Upper lobe of right lung (tissue), 1 donor: ENCODE results near the gene PTPRG. TPM values are rescaled to one million over a fixed set of nuclear protein-coding genes. Genes with fewer than 3 reads are reported as not detected.

Experiments
- ATAC-seq: fragments of 200-7000 bp; cut with Tn5 transposase; one replicate; pipeline ENCODE4 v1.9.1; 2020; ENCODE audit warnings: mild to moderate bottlenecking, moderate library complexity
- DNase-seq: peaks from one replicate; pipeline ENCODE4 v3.0.0-alpha.2; 2020
- H3K27ac ChIP-seq: fragments of 200-600 bp; one replicate; pipeline ENCODE4 v1.8.0; 2022
- H3K27me3 ChIP-seq: fragments of 200-600 bp; one replicate; pipeline ENCODE4 v1.8.0; 2022; ENCODE audit warnings: mild to moderate bottlenecking
- H3K36me3 ChIP-seq: fragments of 200-600 bp; one replicate; pipeline ENCODE4 v1.8.0; 2022
- H3K4me1 ChIP-seq: fragments of 200-600 bp; one replicate; pipeline ENCODE4 v1.8.0; 2022
- H3K4me3 ChIP-seq: fragments of 200-600 bp; one replicate; pipeline ENCODE4 v1.8.0; 2022; ENCODE audit warnings: mild to moderate bottlenecking
- H3K9me3 ChIP-seq: fragments of 200-600 bp; one replicate; pipeline ENCODE4 v1.8.0; 2022
- CTCF ChIP-seq: fragments of 200-600 bp; IDR thresholded peaks from one replicate; pipeline ENCODE4 v1.8.0; 2022; ENCODE audit warnings: antibody characterized with exemption
- intact Hi-C: fragments of 100-400 bp; cut with DNase I; formaldehyde crosslinking; loops from one replicate; pipeline ENCODE4 v1.11.0; 2022
- total RNA-seq: library from RNA; stranded (reverse); fragmentation: NEBNext Ultra II Directional; extraction: Animal tissue kit (Norgen Biotek cat#: 25700); gene quantifications from one replicate; pipeline ENCODE4 v1.2.1, GENCODE V29; 2021
- donor health status: DM: no; HTN: yes; CAD: no; lungs with severe emphysema.

PTPRG gene
- total RNA-seq, 1 donor from 2014 or later, result 86.7 TPM

GRCh38 chr3:62178032-62178431, 616.7 kb downstream of the PTPRG start:
- no peaks in the 10 kb centered on the region for H3K9me3 ChIP-seq
- no peaks in the 10 kb centered on the region for H3K4me1 ChIP-seq
- intact Hi-C loops, result no loop called here
- no peak for TF ChIP-seq CTCF
- ATAC-seq (no peak), DNase-seq (no peak)
- H3K27me3 ChIP-seq, result no peaks in the 10 kb centered on the region
- no peak overlapping the region for H3K27ac ChIP-seq
- no peak overlapping the region for H3K4me3 ChIP-seq
- H3K36me3 ChIP-seq, result no peaks in the 10 kb centered on the region

GRCh38 chr3:62178739-62179600, 617.6 kb downstream of the PTPRG start:
- ATAC-seq (no peak), DNase-seq (no peak)
- Histone ChIP-seq H3K9me3 (no peaks in the 10 kb centered on the region), H3K36me3 (no peaks in the 10 kb centered on the region), H3K27me3 (no peaks in the 10 kb centered on the region), H3K4me3 (no peak overlapping the region), H3K4me1 (no peaks in the 10 kb centered on the region), H3K27ac (no peak overlapping the region)
- intact Hi-C loops, result no loop called here
- no peak for TF ChIP-seq CTCF

GRCh38 chr3:62180514-62180913, 619.1 kb downstream of the PTPRG start:
- TF ChIP-seq CTCF, result no peak
- Histone ChIP-seq H3K9me3 (no peaks in the 10 kb centered on the region), H3K4me1 (no peaks in the 10 kb centered on the region), H3K36me3 (no peaks in the 10 kb centered on the region), H3K27ac (no peak overlapping the region), H3K27me3 (no peaks in the 10 kb centered on the region), H3K4me3 (no peak overlapping the region)
- no peak for DNase-seq
- ATAC-seq, result no peak
- intact Hi-C loops, result no loop called here

GRCh38 chr3:62183087-62183486, 621.7 kb downstream of the PTPRG start:
- no peaks in the 10 kb centered on the region for H3K36me3 ChIP-seq
- no peak for ATAC-seq
- no peaks in the 10 kb centered on the region for H3K9me3 ChIP-seq
- no peak for TF ChIP-seq CTCF
- no peak overlapping the region for H3K27ac ChIP-seq
- no peak for DNase-seq
- H3K27me3 ChIP-seq, result no peaks in the 10 kb centered on the region
- peaks cover 4% of the 10 kb centered on the region for H3K4me1 ChIP-seq
- H3K4me3 ChIP-seq, result no peak overlapping the region
- intact Hi-C loops, result no loop called here

GRCh38 chr3:62183969-62184368, 622.6 kb downstream of the PTPRG start:
- no peak for TF ChIP-seq CTCF
- Histone ChIP-seq H3K36me3 (no peaks in the 10 kb centered on the region), H3K27me3 (no peaks in the 10 kb centered on the region), H3K9me3 (no peaks in the 10 kb centered on the region), H3K4me1 (peaks cover 10% of the 10 kb centered on the region), H3K27ac (no peak overlapping the region), H3K4me3 (no peak overlapping the region)
- no peak for DNase-seq
- intact Hi-C loops, result no loop called here
- ATAC-seq, result no peak
